Suprapubic skin (tissue), 4 donors: ENCODE measurements around the gene CALM1.

Experiments
- CTCF ChIP-seq, 2 donors: fragments of 200-600 bp in 1 of 2; fragments of 450-650 bp in 1 of 2; sonication (generic) in 1 of 2; IDR thresholded peaks; one replicate each; pipeline ENCODE4 v1.5.1; 2016 to 2019; ENCODE audit warnings: antibody characterized with exemption in 2 of 2, mild to moderate bottlenecking in 1 of 2, moderate library complexity in 1 of 2
- EP300 ChIP-seq: sonication (generic); formaldehyde crosslinking; IDR thresholded peaks from one replicate; pipeline ENCODE4 v1.6.1; 2017; ENCODE audit warnings: antibody characterized with exemption
- POLR2AphosphoS5 ChIP-seq, 3 donors: sonication (generic); formaldehyde crosslinking; IDR thresholded peaks; one replicate each; pipeline ENCODE4 v1.6.1; 2017; ENCODE audit warnings: antibody characterized with exemption in 3 of 3

GRCh38 chr14:90443161-90444076, 46.6 kb downstream of the CALM1 start:
- TF ChIP-seq EP300 (no peak), CTCF (IDR thresholded peaks at IDR 0.05) (no peak), POLR2AphosphoS5 (IDR thresholded peaks at IDR 0.05) (no peak)
